GM18858 (cell line): ENCODE measurements around the gene PLCL1.

ENCODE experiments used
- ATAC-seq: cut with Tn5 transposase; IDR thresholded peaks from one replicate; pipeline ENCODE4 v1.9.1; 2021; ENCODE audit not compliant: unreplicated experiment

PLCL1 gene

DNA sequence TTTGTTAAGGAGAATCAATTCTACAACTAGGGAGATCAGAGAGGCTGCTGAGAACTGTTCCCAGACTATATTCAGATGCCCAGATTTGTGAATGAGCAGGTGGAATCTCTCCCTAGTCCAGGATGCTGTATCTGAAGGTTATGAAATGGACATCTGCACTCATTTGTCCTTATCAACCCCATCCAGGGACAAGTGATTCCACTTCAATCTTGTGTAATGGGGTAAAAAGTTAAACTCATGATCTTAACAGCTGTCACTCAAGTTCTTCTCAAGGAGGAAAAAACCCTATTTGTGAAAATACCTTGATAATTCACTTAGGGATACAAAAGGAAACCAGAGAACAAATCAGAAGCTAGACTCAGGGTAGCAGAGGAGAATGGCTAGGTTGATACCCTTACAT lies 144.8 kb downstream of the PLCL1 start:
- ATAC-seq: no peak

DNA sequence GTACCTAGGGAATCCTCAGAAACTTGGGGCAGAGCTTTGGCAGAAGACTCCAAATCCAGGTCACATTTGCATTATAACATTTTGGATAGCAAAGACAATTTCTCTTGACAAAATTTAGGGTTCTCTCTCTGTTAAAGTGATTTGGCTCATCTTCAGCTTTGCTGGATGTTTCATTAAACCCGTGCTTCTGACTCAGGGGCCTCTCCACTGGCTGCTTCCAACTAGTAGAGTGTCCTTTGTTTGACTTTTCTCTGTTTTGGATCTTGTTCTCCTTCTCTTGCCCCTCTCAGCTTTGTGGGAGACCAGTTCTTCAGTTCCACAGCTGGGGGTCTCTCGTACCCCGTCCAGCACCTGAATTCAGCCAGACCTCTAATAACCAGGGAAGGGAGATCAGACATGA lies 145.6 kb downstream of the PLCL1 start:
- no peak for ATAC-seq

DNA sequence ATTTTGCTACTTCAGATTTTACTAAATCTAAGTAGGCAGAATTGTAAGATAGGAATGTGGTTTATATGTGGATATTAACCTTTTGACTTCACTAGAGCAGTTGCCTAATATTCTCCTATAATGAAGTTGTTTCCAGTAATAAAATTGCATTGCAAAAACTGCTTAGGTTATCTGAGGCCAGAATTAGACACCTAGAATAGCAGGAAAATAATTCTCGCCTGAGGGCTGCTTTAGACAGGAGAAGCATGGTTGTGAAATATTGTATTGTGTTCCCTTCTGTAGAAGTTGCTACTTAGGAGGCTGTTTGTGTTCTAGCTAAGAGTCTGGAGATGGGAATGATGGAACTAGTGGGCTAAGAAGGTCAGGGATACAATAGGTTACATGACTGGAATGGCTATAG lies 146.3 kb downstream of the PLCL1 start:
- ATAC-seq: no peak

DNA sequence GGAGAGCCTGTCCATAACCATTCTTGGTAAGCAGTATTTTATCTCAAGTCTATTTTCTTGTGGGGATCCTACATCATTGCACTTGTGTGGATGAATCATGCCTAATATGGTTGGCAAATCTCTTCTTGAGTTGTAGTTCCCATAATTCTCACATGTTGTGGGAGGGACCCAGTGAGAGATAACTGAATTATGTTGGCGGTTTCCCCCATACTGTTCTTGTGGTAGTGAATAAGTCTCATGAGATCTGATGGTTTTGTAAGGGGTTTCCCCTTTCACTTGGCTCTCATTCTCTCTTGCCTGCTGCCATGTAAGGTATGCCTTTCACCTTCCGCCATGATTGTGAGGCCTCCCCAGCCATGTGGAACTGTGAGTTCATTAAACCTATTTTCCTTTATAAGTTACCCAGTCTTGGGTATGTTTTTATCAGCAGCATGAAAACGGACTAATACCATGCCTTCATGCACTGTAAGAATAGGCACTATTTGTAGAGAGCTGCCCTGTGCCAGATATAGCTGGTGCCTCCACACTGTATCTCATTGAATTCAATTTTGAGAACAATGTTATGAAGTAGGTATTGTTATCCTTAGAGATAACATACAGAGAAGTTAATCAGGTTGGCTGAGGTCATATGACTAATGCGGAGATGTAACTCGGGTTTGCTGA lies 148.3 kb downstream of the PLCL1 start:
- no peak for ATAC-seq

DNA sequence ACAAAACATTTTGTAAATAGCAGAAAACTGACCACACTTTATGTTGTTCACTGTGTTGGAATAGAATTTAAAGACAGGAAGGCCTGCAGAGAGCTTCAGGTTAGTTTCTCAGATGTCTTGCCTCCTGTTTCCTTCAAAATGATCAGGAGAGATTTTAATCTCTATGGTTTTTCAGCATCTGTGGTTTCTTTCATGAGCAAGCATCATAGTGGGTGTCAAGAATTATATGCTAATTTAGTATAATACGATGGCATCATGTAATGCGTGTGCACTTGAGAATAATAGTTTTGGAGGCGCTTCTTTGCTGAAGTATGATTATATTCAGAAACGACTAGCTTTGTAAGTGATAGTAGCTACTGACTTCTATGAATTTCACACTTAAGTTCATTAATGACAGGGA lies 149.9 kb downstream of the PLCL1 start:
- ATAC-seq: no peak

DNA sequence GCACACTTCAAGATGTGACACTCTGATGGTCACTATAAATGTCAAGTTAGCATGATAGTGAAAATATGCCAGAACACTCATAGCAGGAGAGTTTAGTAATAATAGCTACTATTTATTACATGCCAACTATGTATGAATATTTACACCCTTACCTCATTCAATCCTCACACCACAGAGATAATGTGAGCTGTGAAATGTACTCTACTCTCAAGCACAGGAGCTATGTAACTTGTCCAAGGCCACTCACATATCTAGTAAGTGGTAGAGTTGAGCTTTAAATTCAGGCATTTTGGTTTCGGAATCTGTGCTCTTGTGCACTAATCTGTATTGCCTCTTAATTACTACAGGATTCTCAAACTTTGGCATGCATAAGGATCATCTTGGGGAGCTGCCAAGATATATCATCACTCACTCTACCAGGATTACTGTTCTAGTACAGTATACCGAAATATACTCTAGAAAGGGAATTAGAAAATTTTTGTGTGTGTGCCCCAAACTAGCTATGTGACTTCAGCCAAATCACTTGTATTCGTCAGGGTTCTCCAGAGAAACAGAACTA lies 154.3 kb downstream of the PLCL1 start:
- no peak for ATAC-seq

DNA sequence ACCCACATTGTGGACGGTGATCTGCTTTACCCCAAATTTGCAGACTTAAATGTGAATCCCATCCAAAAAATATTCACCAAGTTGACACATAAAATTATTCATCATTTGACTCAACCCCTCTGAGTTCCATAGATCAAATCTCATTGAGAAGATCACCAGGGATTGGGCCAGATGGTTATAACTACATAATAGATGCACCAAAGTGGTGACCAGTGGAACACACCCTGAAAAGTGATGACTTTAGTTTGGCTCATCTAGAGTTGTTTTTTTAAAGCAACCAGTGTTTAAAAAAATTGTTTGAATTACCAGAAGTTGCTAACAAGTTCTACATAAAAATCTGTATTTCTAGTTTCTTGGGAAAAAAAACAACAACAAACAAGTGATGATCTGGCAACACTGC lies 155.0 kb downstream of the PLCL1 start:
- ATAC-seq: no peak

DNA sequence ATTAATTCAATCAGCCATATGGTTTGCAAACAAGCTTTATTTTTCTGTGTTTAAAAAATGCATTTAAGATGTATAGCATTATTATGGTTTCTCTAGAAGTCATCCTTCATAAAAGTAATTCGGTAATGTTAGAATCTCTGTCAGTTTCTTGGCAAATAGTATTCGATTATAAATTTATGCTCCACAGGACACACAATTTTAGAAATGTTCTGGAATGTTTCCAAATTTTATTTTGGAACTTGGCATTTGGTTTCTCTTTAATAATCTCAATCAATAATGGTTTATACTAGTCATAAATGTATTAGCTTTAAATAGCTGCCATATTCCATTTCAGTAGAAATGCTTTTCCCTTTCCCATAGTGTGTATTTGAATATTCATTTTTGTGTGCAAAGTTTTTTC lies 156.4 kb downstream of the PLCL1 start:
- no peak for ATAC-seq

DNA sequence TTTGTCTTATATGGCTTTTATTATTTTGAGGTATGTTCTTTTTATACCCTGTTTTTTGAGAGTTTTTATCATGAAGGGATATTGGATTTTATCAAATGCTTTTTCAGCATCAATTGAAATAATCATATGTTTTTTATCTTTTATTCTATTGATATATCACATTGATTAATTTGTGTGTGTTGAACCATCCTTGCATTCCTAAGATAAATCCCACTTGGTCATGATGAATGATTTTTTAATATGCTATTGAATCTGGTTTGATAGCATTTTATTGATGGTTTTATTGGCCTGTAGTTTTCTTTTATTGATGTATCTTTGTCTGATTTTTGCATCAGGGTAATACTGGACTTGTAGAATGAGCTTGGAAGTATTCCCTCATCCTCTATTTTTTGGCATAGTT lies 160.3 kb downstream of the PLCL1 start:
- ATAC-seq: no peak

DNA sequence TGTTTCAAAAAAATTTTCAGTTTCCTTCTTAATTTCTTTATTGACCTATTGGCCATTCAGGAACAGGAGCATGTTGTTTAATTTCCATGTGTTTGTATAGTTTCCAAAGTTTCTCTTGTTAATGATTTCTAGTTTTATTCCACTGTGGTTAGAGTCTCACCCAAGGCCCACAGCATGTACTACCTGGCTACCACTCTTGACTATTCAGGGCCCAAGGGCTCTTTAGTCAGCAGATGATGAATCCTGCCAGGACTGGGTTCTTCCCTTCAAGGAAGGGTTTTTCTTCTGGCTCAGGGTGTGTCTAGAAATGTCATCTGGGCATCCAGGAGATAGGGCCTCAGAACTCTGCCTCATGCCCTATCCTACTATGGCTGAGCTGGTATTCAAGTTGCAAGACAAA lies 161.4 kb downstream of the PLCL1 start:
- no peak for ATAC-seq

DNA sequence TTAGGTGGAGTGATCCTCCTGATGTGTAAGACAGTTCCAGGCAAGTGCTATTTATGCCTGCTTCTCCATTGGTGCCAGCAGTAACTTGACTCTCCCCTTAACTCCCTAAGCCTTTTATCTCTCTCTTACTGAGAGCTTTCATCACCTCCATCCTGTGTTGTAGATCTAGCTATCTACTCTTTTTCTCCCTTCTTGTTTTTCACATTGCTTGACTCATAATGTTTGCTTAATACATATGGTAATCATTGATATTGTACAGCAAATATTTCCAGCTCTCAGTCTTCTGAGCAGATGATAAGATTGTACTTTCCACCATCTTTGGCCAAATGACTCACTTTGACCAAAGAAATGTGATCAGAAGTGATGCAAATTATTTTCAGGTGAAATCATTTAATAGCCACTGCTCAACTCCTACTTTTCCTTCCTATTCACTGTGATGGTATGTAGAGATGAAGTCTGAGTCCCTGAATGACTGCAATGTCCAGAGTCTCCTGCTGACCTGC lies 165.0 kb downstream of the PLCL1 start:
- no peak for ATAC-seq

DNA sequence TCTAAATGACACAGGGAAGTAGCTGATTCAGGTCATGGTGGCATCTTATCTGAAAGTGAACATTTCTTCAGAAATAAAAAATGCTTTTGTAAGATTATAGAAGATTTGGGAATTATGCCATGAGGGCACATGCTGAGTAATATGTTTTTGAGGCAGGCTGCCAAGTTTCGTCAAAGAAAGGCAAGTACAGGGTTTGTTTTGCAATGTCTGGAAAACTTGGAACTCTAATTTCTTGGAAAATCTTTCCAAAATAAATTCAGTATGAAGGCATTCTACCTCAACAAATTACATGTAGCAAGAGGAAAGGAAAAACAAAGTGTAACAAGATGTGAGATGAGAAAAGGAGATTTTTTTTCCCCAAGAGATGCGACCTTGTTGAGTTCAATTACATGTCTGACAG lies 167.7 kb downstream of the PLCL1 start:
- no peak for ATAC-seq

DNA sequence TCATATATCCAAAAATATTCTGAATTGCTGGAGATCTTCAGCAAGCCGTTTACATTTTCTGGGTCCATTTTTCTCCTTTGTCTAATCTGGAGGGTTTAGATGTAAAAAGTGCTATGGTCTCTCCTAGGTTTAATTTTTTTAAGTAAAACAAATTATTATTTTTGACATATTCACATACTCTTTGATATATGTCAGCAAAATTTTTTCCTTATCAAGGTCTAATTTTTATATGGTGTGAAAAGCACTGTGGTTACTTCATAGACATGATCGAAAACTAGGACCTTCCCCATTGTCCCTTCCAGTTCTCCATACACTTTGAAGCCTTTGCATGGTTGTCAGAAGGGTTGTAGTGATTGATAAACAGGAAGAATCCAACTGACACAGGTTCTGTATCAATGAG lies 168.2 kb downstream of the PLCL1 start:
- ATAC-seq: no peak

DNA sequence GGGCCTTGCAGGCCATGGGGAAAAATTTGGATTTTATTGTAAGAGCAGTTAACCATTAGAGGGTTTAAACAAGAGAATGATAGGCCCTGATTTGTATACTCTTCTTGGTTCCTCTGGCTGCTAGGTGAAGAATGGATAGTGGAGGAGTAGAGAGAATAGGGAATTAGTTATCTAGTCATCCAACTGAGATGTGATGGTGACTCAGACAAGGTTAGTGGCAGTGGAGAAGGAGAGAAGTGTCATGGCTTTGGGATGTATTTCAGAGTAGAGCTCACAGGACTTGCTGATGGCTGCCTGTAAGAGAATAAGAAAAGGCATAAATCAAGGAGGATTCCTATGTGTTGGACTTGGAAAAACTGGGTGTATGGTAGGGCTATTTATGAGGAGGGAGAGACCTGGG lies 169.4 kb downstream of the PLCL1 start:
- no peak for ATAC-seq

DNA sequence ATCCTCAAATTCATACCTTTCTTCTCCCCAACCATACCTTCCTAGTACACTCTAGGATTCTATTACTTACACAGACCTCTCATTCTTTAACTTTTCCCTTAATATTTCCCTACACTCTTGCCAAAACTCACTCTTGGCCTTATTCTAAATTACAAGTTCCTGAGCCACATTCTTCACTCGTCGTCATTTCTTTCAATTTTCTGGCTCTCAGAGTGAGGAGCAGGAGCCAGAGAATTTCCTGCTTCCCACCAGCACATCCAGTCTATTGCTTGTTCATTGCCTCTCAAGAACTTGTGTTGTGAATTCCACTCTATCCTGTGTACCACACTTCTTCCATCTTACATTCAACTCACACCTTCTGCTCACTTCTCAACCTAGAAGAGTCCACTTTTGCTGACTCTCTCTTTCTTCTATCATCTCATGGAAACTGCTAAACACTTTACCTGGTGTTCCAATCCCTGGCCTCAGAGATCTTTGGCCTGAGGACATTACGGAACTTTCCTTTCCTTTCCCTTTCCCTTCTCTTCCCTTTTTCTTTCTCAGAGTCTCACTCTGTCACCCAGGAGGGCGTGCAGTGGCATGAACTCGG lies 171.6 kb downstream of the PLCL1 start:
- ATAC-seq: no peak

DNA sequence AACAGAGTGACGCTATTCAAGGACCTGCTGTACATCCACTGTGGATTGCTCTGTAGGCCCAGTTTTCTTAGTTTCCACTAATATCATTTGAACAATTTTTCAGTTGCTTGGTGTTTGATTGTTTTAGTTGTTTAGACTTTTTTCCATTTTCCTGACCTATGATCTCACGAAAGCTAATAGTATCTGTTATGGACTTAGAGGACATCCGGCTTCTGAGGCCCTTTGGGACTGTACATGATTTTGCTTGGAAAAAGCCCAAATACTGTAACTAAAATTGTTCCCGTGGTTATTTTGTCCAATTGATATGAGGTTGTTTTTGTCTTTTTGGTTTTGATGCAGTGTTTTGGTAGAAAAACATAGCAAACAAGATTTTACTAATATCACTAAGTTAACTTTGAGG lies 174.6 kb downstream of the PLCL1 start:
- no peak for ATAC-seq

DNA sequence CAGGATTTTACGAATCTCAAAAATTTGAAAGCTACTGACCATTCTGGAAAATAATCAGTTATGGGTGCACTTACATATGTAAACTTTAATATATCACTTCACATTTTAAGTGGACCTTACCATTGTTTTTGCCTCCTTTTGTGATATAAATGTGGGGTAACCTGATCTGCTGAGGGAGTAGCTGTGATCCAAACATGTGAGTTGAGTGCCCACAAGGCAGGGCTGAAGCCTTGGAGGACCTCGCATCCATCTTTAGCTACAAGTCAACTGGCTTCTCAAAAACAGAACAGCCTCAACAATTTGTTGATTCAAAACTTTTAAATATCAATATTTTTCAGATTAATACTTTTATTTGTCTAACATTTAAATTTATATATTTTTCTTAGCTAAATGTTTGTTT lies 178.2 kb downstream of the PLCL1 start:
- ATAC-seq: no peak

DNA sequence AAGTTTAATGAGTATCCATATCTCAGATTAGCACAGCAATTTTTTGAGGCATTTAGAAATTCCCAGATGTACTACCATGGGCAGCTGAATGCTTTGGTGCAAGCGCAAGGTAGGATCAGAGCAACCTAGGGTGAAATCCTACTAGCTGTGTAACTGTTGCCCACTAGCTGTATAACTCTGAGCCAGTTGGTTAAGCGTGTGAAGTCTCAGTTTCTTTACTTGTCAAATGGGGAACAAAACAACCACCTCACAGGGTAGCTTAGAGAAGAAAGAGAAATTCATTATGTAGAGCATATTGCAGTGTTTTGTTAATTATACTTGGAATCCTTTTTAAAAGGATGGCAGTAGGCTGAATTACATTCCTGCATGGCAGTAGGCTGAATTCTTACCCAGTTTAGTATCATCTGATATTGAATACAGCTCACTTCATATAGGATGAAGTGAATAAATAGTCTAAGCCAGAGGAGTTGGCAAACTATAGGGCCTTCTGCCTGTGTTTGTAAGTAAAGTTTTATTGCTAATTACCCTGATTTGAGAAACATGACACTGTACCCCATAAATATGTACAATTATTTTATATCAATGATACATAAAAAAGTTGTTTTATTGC lies 180.7 kb downstream of the PLCL1 start:
- ATAC-seq: no peak

DNA sequence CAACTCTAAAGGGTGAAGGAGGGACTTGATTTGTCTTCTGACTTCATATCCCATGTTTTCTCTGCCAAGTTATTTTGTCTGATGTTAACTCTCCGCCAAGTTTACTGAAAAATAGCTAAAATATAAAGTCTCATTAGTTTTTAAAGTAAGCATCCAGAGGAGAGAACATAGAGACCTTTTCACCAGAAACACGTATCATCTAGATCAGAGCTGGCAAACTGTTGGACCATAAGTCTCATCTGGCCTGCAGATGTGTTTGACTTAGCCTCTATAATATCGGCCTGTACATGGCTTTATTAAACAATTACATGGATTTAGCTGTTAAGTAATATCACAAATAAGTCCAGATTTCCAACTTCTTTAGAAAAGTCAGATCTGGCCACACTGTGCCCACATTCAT lies 182.6 kb downstream of the PLCL1 start:
- no peak for ATAC-seq

DNA sequence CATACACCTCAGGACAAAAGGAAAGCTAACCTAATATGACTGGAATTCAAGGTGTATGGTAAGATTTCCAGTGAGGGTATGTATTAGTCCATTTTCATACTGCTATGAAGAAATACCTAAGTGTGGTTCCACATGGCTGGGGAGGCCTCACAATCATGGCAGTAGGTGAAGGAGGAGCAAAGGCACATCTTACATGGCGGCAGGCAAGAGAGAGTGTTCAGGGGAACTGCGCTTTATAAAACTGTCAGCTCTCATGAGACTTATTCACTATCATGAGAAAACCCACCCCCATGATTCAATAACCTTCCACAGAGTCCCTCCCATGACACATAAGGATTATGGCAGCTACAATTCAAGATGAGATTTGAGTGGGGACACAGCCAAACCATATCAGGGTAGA lies 186.0 kb downstream of the PLCL1 start:
- no peak for ATAC-seq

DNA sequence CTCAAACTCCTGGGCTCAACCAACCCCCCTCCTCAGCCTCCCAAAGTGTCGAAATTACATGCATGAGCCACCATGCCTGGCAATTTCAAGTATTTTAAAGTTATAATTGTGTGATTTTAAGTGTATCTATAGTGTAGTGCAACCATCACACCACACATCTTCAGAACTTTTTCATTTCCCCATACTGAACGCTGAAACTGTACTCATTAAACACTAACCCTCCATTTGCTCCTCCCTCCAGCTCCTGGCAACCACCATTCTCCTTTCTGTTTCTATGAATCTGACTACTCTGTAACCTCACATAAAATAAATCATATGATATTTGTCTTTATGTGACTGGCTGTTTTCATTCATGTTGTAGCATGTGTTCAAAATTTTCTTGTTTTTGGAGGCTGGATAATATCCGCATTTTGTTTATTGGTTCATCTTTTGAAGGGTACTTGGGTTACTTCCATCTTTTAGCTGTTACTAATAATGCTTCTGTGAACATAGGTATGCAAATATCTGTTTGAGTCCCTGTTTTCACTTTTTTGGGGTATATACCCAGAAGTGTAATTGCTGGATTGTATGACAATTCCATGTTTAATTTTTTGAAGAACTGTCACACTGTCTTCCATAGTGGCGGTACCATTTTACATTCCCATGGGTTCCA lies 188.2 kb downstream of the PLCL1 start:
- ATAC-seq: peak; percentile 79

DNA sequence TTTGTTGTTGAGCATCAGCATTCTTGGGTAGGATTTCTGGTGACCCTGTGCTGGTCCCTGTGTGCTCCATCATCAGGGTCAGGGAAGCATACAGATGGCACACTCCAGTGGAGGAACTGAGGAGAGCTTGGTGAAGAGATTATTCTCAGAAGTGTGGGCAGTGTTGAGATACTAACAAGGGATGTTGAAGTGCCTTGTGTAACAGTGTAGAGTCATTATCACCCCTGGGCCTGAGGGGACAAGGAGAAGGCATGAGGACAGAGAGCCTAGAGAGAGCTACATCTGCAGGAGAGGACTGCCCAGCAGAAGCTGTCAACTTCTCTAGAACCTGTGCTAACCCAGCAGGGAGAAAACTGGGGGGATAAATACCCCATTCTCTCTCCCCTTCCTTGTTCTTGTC lies 189.0 kb downstream of the PLCL1 start:
- ATAC-seq: no peak
